ENCODE data around the gene P4HA2. TPM values are rescaled to one million over a fixed set of nuclear protein-coding genes. Genes with fewer than 3 reads are reported as not detected.

P4HA2 gene
- total RNA-seq, 2 experiments from 2014 or later = 0.32 to 7.2 TPM

- Histone ChIP-seq H3K79me2 (ENCODE audit: insufficient read depth, low read depth, low read length) (no peaks in the 10 kb centered on the region), H3K9me2 (ENCODE audit: insufficient read depth, low read length) (no peaks in the 10 kb centered on the region), H3K4me3 (ENCODE audit: low read depth, low read length, poor library complexity, severe bottlenecking) (no peak overlapping the region), H3K4me1 (ENCODE audit: insufficient read depth, low read length, poor library complexity, severe bottlenecking) (peaks cover 48% of the 10 kb centered on the region), H3K27ac (ENCODE audit: low read depth, low read length, poor library complexity, severe bottlenecking) (no peak overlapping the region), H3K36me3 (ENCODE audit: insufficient read depth, low read length) (no peaks in the 10 kb centered on the region), H4K20me1 (ENCODE audit: insufficient read depth, low read length) (no peaks in the 10 kb centered on the region), H3K9me3 (ENCODE audit: low read length) (no peaks in the 10 kb centered on the region), H3K4me2 (ENCODE audit: low read length) (no peak overlapping the region), H2AFZ (ENCODE audit: low read length) (peak overlapping the region; percentile 1; the same call in 1 of the 2 replicates)
- CTCF ChIA-PET (ENCODE audit: unreplicated experiment) = no interaction called here
- no peak for DNase-seq (ENCODE audit: low spot score)
- intact Hi-C loops (cut with micrococcal nuclease; ENCODE audit: unreplicated experiment) = no loop called here
- BruUV-seq (replicated peaks) = no TSS peak
- POLR2A ChIA-PET = interaction anchor here (1.2 to 3.5 kb wide), 3 partner anchors 13 to 19 kb away, joined by 3 to 13 read pairs (median 7); no protein-coding TSS in a partner anchor
- no peak for TF ChIP-seq CTCF (conservative IDR thresholded peaks at IDR 0.05; ENCODE audit: low read length)
Measured at GRCh38 chr5:132225165-132226032, 2.3 kb downstream of the P4HA2 start.

- Histone ChIP-seq H4K20me1 (ENCODE audit: insufficient read depth, low read length) (no peaks in the 10 kb centered on the region), H3K36me3 (ENCODE audit: insufficient read depth, low read length) (no peaks in the 10 kb centered on the region), H3K79me2 (ENCODE audit: insufficient read depth, low read depth, low read length) (no peaks in the 10 kb centered on the region), H3K9me2 (ENCODE audit: insufficient read depth, low read length) (no peaks in the 10 kb centered on the region), H3K4me1 (ENCODE audit: insufficient read depth, low read length, poor library complexity, severe bottlenecking) (peaks cover 42% of the 10 kb centered on the region), H3K27ac (ENCODE audit: low read depth, low read length, poor library complexity, severe bottlenecking) (no peak overlapping the region), H2AFZ (ENCODE audit: low read length) (no peak overlapping the region), H3K4me3 (ENCODE audit: low read depth, low read length, poor library complexity, severe bottlenecking) (no peak overlapping the region), H3K9me3 (ENCODE audit: low read length) (no peaks in the 10 kb centered on the region), H3K4me2 (ENCODE audit: low read length) (no peak overlapping the region)
- DNase-seq (ENCODE audit: low spot score) = no peak
- intact Hi-C loops (cut with micrococcal nuclease; ENCODE audit: unreplicated experiment) = no loop called here
- POLR2A ChIA-PET = interaction anchor here (0.6 to 3.5 kb wide), 5 partner anchors 12 to 84 kb away, joined by 3 to 13 read pairs (median 7); no protein-coding TSS in a partner anchor
- TF ChIP-seq CTCF (conservative IDR thresholded peaks at IDR 0.05; ENCODE audit: low read length) = no peak
- TF ChIP-seq EZH2phosphoT487 (IDR thresholded peaks at IDR 0.05; ENCODE audit: borderline replicate concordance, low read depth, low read length) = no peak
- no TSS peak for BruUV-seq (replicated peaks)
- CTCF ChIA-PET (ENCODE audit: unreplicated experiment) = interaction anchor here (1.3 kb wide), 1 partner anchor 34 kb away, joined by 3 read pairs; no protein-coding TSS in a partner anchor
Measured at GRCh38 chr5:132224716-132225115, 2.9 kb downstream of the P4HA2 start.

GRCh38 chr5:132223861-132224260 lies 3.8 kb downstream of the P4HA2 start:
- DNase-seq (ENCODE audit: low spot score) = no peak
- H3K9me2 ChIP-seq (ENCODE audit: insufficient read depth, low read length) = no peaks in the 10 kb centered on the region
- H3K79me2 ChIP-seq (ENCODE audit: insufficient read depth, low read depth, low read length) = no peaks in the 10 kb centered on the region
- no peak overlapping the region for H2AFZ ChIP-seq (ENCODE audit: low read length)
- H3K27ac ChIP-seq (ENCODE audit: low read depth, low read length, poor library complexity, severe bottlenecking) = no peak overlapping the region
- no TSS peak for BruUV-seq (replicated peaks)
- H4K20me1 ChIP-seq (ENCODE audit: insufficient read depth, low read length) = no peaks in the 10 kb centered on the region
- ChIA-PET CTCF (ENCODE audit: unreplicated experiment) (interaction anchor here (1.3 to 1.8 kb wide), 2 partner anchors 15 to 34 kb away, joined by 3 to 7 read pairs; no protein-coding TSS in a partner anchor), POLR2A (interaction anchor here (0.6 to 3.5 kb wide), 3 partner anchors 12 to 385 kb away, joined by 3 to 13 read pairs (median 8); no protein-coding TSS in a partner anchor)
- TF ChIP-seq EZH2phosphoT487 (IDR thresholded peaks at IDR 0.05; ENCODE audit: borderline replicate concordance, low read depth, low read length) (no peak), CTCF (conservative IDR thresholded peaks at IDR 0.05; ENCODE audit: low read length) (no peak)
- H3K4me1 ChIP-seq (ENCODE audit: insufficient read depth, low read length, poor library complexity, severe bottlenecking) = peaks cover 33% of the 10 kb centered on the region
- H3K4me3 ChIP-seq (ENCODE audit: low read depth, low read length, poor library complexity, severe bottlenecking) = no peak overlapping the region
- intact Hi-C loops (cut with micrococcal nuclease; ENCODE audit: unreplicated experiment) = no loop called here
- H3K9me3 ChIP-seq (ENCODE audit: low read length) = no peaks in the 10 kb centered on the region
- no peaks in the 10 kb centered on the region for H3K36me3 ChIP-seq (ENCODE audit: insufficient read depth, low read length)
- H3K4me2 ChIP-seq (ENCODE audit: low read length) = no peak overlapping the region
